ENCODE results near the gene ASB6.

- TF ChIP-seq CTCF (IDR thresholded peaks at IDR 0.05; ENCODE audit: insufficient read depth, low read length) (no peak), REST (IDR thresholded peaks at IDR 0.05; ENCODE audit: insufficient replicate concordance, low read depth) (no peak), GABPA (IDR thresholded peaks at IDR 0.05; ENCODE audit: low read depth) (no peak), SPI1 (IDR thresholded peaks at IDR 0.05; ENCODE audit: borderline replicate concordance, low read depth) (no peak)
These were observed 2.8 kb downstream of the ASB6 start for GRCh38 chr9:129639034-129639630.

Data from HL-60 (cell line).